ENCODE measurements around the gene PTGES. TPM values are rescaled to one million over a fixed set of nuclear protein-coding genes. Genes with fewer than 3 reads are reported as not detected.

The PTGES gene
- total and polyA plus RNA-seq, 7 donors = 0.92 to 10.2 (median 3.9) TPM

GRCh38 chr9:129735546-129735945, 17.3 kb downstream of the PTGES start:
- intact Hi-C loops (cut with DNase I) = no loop called here
- no peak overlapping the region for H3K27ac ChIP-seq
- no peaks in the 10 kb centered on the region for H3K36me3 ChIP-seq
- DNase-seq = no peak
- no peaks in the 10 kb centered on the region for H3K9me3 ChIP-seq
- TF ChIP-seq POLR2A (IDR thresholded peaks at IDR 0.05) (no peak), EP300 (IDR thresholded peaks at IDR 0.05) (no peak), CTCF (IDR thresholded peaks at IDR 0.05) (no peak), POLR2AphosphoS5 (IDR thresholded peaks at IDR 0.05) (no peak)
- 46 to 63% methylated on average over 6 of the region's 6 CpGs for WGBS, 2 donors
- H3K4me1 ChIP-seq = peaks cover 0 to 11% (median 5%) of the 10 kb centered on the region in 4 donors
- H3K27me3 ChIP-seq = peaks cover 0 to 13% (median 0%) of the 10 kb centered on the region in 3 donors
- no peak overlapping the region for H3K4me3 ChIP-seq

- DNase-seq = no peak
- H3K36me3 ChIP-seq = no peaks in the 10 kb centered on the region
- 88% methylated on average over 2 of the region's 2 CpGs for WGBS, 2 donors
- H3K27me3 ChIP-seq = peaks cover 0 to 13% (median 0%) of the 10 kb centered on the region in 3 donors
- peaks cover 0 to 11% (median 5%) of the 10 kb centered on the region in 4 donors for H3K4me1 ChIP-seq
- intact Hi-C loops (cut with DNase I) = no loop called here
- no peak overlapping the region for H3K27ac ChIP-seq
- no peaks in the 10 kb centered on the region for H3K9me3 ChIP-seq
- H3K4me3 ChIP-seq = no peak overlapping the region
- TF ChIP-seq CTCF (IDR thresholded peaks at IDR 0.05) = no peak
- TF ChIP-seq POLR2A (IDR thresholded peaks at IDR 0.05) = no peak
- TF ChIP-seq EP300 (IDR thresholded peaks at IDR 0.05) = no peak
- no peak for TF ChIP-seq POLR2AphosphoS5 (IDR thresholded peaks at IDR 0.05)
These were observed 19.2 kb downstream of the PTGES start for GRCh38 chr9:129733632-129733953.

GRCh38 chr9:129732946-129733631, 19.8 kb downstream of the PTGES start:
- DNase-seq = no peak
- no peaks in the 10 kb centered on the region for H3K36me3 ChIP-seq
- H3K9me3 ChIP-seq = no peaks in the 10 kb centered on the region
- peaks cover 0 to 11% (median 4%) of the 10 kb centered on the region in 4 donors for H3K4me1 ChIP-seq
- intact Hi-C loops (cut with DNase I) = no loop called here
- peaks cover 0 to 13% (median 0%) of the 10 kb centered on the region in 3 donors for H3K27me3 ChIP-seq
- no peak overlapping the region for H3K4me3 ChIP-seq
- 71 to 84% methylated on average over 23 of the region's 23 CpGs for WGBS, 2 donors
- H3K27ac ChIP-seq = no peak overlapping the region
- TF ChIP-seq POLR2A (IDR thresholded peaks at IDR 0.05) (no peak), POLR2AphosphoS5 (IDR thresholded peaks at IDR 0.05) (no peak), EP300 (IDR thresholded peaks at IDR 0.05) (no peak), CTCF (IDR thresholded peaks at IDR 0.05) (no peak)

GRCh38 chr9:129732100-129732499, 20.7 kb downstream of the PTGES start:
- Histone ChIP-seq H3K36me3 (no peaks in the 10 kb centered on the region), H3K27ac (no peak overlapping the region), H3K27me3 (peaks cover 0 to 13% (median 0%) of the 10 kb centered on the region in 3 donors), H3K9me3 (no peaks in the 10 kb centered on the region), H3K4me1 (peaks cover 0 to under 1% (median 0%) of the 10 kb centered on the region in 4 donors), H3K4me3 (no peak overlapping the region)
- no peak for DNase-seq
- WGBS, 2 donors = 54 to 73% methylated on average over 10 of the region's 10 CpGs
- TF ChIP-seq EP300 (IDR thresholded peaks at IDR 0.05) = no peak
- TF ChIP-seq CTCF (IDR thresholded peaks at IDR 0.05) = no peak
- TF ChIP-seq POLR2AphosphoS5 (IDR thresholded peaks at IDR 0.05) = no peak
- no peak for TF ChIP-seq POLR2A (IDR thresholded peaks at IDR 0.05)
- intact Hi-C loops (cut with DNase I) = no loop called here

All from sigmoid colon (tissue), 7 donors.